Measurements from ENCODE around the gene WIPF2. TPM values are rescaled to one million over a fixed set of nuclear protein-coding genes. Genes with fewer than 3 reads are reported as not detected.
"Not testable (repeated sequence)": the region's sequence is repeated elsewhere in the genome, so short reads cannot be mapped to it uniquely, and the experiment has no call there.

The WIPF2 gene
- total RNA-seq, 1 experiment from 2014 or later, result 6.0 TPM

DNA sequence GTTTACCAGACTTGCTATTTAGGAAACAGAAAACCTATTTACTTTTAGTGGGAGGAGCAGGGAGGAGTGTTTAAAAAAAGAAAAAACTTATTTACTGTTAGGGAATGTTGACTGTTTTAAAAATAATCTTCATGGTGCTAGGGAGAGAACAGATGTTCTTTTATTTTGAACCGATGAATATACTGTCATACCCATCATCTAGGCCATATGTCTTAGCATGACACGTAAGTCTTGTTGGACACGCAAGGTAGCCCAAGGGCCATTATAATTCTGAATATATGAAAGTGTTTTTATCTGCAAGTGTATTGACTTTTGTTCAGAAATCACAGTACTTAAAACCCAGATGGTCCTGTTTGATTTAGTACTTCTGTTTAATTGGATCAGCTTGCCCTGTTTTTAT lies 11.6 kb downstream of the WIPF2 start:
- Histone ChIP-seq H3K9me3 (ENCODE audit: low read length) (no peaks in the 10 kb centered on the region), H3K9me2 (replicated peaks; ENCODE audit: low read length) (no peaks in the 10 kb centered on the region), H3K9ac (ENCODE audit: low read length) (no peak overlapping the region), H3K4me2 (ENCODE audit: low read length) (no peak overlapping the region), H2AFZ (ENCODE audit: low read length) (no peak overlapping the region), H3K27ac (ENCODE audit: low read length) (no peak overlapping the region), H3K79me2 (ENCODE audit: low read length) (peaks cover 32% of the 10 kb centered on the region), H3K36me3 (ENCODE audit: low read depth, low read length) (no peaks in the 10 kb centered on the region; the same call in 1 of the 2 replicates), H3K27me3 (ENCODE audit: low read length) (no peaks in the 10 kb centered on the region), H3K4me1 (ENCODE audit: insufficient read depth, low read length) (no peaks in the 10 kb centered on the region), H4K20me1 (ENCODE audit: low read length) (no peaks in the 10 kb centered on the region), H3F3A (ENCODE audit: low read length, unreplicated experiment) (no peaks in the 10 kb centered on the region), H3K4me3 (ENCODE audit: low read length) (no peak overlapping the region)
- no TSS peak for BruUV-seq (replicated peaks)
- CTCF ChIA-PET, result no interaction called here
- TF ChIP-seq, protein P1, sequence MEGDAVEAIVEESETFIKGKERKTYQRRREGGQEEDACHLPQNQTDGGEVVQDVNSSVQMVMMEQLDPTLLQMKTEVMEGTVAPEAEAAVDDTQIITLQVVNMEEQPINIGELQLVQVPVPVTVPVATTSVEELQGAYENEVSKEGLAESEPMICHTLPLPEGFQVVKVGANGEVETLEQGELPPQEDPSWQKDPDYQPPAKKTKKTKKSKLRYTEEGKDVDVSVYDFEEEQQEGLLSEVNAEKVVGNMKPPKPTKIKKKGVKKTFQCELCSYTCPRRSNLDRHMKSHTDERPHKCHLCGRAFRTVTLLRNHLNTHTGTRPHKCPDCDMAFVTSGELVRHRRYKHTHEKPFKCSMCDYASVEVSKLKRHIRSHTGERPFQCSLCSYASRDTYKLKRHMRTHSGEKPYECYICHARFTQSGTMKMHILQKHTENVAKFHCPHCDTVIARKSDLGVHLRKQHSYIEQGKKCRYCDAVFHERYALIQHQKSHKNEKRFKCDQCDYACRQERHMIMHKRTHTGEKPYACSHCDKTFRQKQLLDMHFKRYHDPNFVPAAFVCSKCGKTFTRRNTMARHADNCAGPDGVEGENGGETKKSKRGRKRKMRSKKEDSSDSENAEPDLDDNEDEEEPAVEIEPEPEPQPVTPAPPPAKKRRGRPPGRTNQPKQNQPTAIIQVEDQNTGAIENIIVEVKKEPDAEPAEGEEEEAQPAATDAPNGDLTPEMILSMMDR (conservative IDR thresholded peaks at IDR 0.05; ENCODE audit: low read depth, low read length), result no peak
- TF ChIP-seq EZH2 (IDR thresholded peaks at IDR 0.05; ENCODE audit: low read length, unreplicated experiment) (no peak), EZH2phosphoT487 (IDR thresholded peaks at IDR 0.05; ENCODE audit: borderline replicate concordance, low read length) (no peak)
- intact Hi-C loops (cut with micrococcal nuclease), result no loop called here
- ATAC-seq (no peak), DNase-seq (no peak)
- POLR2A ChIA-PET (ENCODE audit: unreplicated experiment), result no interaction called here

DNA sequence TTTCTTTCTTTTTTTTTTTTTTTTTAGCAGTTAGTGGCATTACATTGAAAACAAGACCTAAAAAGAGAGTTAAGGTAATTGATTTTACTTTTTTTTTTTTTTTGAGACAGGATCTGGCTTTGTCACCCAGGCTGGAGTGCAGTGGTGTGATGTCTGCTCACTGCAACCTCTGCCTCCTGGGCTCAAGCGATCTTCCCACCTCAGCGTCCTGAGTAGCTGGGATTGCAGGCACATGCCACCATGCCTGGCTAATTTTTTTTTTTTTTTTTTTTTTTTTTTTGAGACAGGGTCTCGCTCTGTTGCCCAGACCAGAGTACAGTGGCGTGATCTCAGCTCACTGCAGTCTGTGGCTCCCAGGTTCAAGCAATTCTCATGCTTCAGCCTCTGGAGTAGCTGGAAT lies 12.8 kb downstream of the WIPF2 start:
- H3K79me2 ChIP-seq (ENCODE audit: low read length), result peaks cover 29% of the 10 kb centered on the region
- H3K4me1 ChIP-seq (ENCODE audit: insufficient read depth, low read length); H3K9me3 ChIP-seq (ENCODE audit: low read length); H3K27me3 ChIP-seq (ENCODE audit: low read length); POLR2A ChIA-PET (ENCODE audit: unreplicated experiment); H3K36me3 ChIP-seq (ENCODE audit: low read depth, low read length); DNase-seq; ATAC-seq; H3K4me3 ChIP-seq (ENCODE audit: low read length); H2AFZ ChIP-seq (ENCODE audit: low read length); H3K27ac ChIP-seq (ENCODE audit: low read length); BruUV-seq (replicated peaks); H3K9me2 ChIP-seq (replicated peaks; ENCODE audit: low read length); H3F3A ChIP-seq (ENCODE audit: low read length, unreplicated experiment); H3K9ac ChIP-seq (ENCODE audit: low read length); intact Hi-C loops (cut with micrococcal nuclease); CTCF ChIA-PET; H3K4me2 ChIP-seq (ENCODE audit: low read length); H4K20me1 ChIP-seq (ENCODE audit: low read length): not testable (repeated sequence)

DNA sequence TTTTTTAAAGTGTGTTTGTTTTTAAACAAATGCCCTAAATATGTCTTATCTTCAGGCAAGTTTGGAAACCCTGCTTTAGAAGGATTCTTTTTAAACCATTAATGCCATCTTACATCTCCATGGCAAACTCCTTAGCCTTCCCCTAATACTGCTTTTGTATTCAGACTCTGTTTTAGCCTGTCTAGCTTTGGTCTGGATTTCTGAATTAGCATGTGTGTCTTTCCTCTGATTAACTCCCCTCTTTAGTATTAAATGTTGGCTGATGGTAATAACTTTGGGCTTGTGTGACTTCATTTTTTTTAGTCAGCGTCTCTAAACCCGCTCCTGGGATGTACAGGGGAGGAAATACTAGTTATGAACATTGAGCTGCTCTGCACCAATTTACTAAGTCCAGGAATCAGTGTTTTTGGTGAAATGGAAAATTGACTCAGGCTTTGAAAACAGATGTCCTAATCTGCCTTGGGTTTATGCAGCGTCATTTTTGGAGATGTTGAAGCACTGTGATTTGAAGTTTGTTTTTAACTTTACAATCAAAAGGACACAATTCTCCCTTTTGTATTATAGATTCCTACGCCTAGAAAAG lies 22.2 kb downstream of the WIPF2 start:
- POLR2A ChIA-PET (ENCODE audit: unreplicated experiment), result no interaction called here
- Histone ChIP-seq H3K27me3 (ENCODE audit: low read length) (no peaks in the 10 kb centered on the region), H2AFZ (ENCODE audit: low read length) (no peak overlapping the region), H3K9me3 (ENCODE audit: low read length) (no peaks in the 10 kb centered on the region), H3K4me2 (ENCODE audit: low read length) (no peak overlapping the region), H3K27ac (ENCODE audit: low read length) (no peak overlapping the region), H3K9me2 (replicated peaks; ENCODE audit: low read length) (no peaks in the 10 kb centered on the region), H3K36me3 (ENCODE audit: low read depth, low read length) (no peaks in the 10 kb centered on the region), H3K79me2 (ENCODE audit: low read length) (peaks cover 45% of the 10 kb centered on the region), H3K4me1 (ENCODE audit: insufficient read depth, low read length) (no peaks in the 10 kb centered on the region), H3F3A (ENCODE audit: low read length, unreplicated experiment) (no peaks in the 10 kb centered on the region), H4K20me1 (ENCODE audit: low read length) (no peaks in the 10 kb centered on the region), H3K4me3 (ENCODE audit: low read length) (no peak overlapping the region), H3K9ac (ENCODE audit: low read length) (no peak overlapping the region)
- CTCF ChIA-PET, result no interaction called here
- DNase-seq, result no peak
- BruUV-seq (replicated peaks), result no TSS peak
- no peak for ATAC-seq
- intact Hi-C loops (cut with micrococcal nuclease), result no loop called here
- TF ChIP-seq, protein P1 (conservative IDR thresholded peaks at IDR 0.05; ENCODE audit: low read depth, low read length), result no peak
- TF ChIP-seq EZH2phosphoT487 (IDR thresholded peaks at IDR 0.05; ENCODE audit: borderline replicate concordance, low read length) (no peak), EZH2 (IDR thresholded peaks at IDR 0.05; ENCODE audit: low read length, unreplicated experiment) (no peak)
